ENCODE data around the gene RRP12.

DNA sequence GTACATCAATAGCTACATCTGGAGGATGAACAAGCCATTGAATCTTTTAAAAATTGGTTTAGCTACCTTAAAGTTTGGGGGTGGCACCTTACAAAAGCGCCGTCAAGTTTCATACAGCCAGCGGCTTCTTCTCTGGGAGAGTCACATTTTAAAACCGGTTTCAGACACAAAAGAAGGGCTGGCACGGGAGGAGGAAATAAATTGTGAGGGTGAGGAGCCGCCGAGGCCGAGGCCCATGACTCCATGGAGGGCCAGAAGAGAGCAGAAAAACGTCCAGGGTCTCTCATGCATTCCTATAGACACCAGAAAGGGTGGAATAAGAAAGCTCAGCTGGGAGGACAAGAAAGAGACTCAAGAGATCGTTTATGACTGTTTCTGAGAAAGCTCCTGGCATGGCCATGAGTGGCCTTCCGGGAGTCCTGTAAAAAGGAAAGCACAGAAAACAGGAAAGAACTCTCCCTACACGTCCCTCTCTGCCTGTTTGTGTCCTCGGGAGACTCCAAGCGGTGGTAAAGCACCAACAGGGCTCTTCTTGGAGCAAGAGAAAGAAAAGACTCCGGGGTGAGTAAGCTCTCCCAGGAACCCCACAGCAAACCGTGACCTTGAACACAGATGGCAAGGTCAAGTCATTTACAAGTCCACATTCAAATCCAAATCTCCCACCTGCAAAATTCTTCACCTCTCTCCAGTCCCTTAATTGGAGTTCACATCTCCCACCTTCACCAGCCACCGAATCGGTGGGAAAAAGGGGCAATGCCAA lies 68.4 kb downstream of the RRP12 start:
- TF ChIP-seq EZH2 (IDR thresholded peaks at IDR 0.05; ENCODE audit: insufficient read depth, poor library complexity, severe bottlenecking) (no peak), EZH2phosphoT487 (IDR thresholded peaks at IDR 0.05; ENCODE audit: insufficient read depth, low read depth) (no peak)

All from GM23248 (cell line).